AG09309 (cell line): Measurements from ENCODE around the gene S100A8.
"Not testable (repeated sequence)": the region's sequence is repeated elsewhere in the genome, so short reads cannot be mapped to it uniquely, and the experiment has no call there.

Source experiments
- DNase-seq: peaks from one replicate; pipeline ENCODE4 v3.0.0-alpha.2; 2010; ENCODE audit warnings: low read depth
- H3K4me3 ChIP-seq: 2 replicates; pipeline ENCODE4 v1.5.1; 2011; ENCODE audit warnings: mild to moderate bottlenecking, low read depth, low read length, moderate library complexity; ENCODE audit not compliant: control insufficient read depth
- CTCF ChIP-seq: IDR thresholded peaks from 2 replicates; pipeline ENCODE4 v1.5.1; 2011; ENCODE audit warnings: mild to moderate bottlenecking, low read depth, low read length, inconsistent platforms; ENCODE audit not compliant: insufficient read depth, control insufficient read depth; ENCODE audit errors: missing control alignments

S100A8 gene

GRCh38 chr1:153417136-153417888, 26.4 kb upstream of the S100A8 start:
- no peak for TF ChIP-seq CTCF
- no peak overlapping the region for H3K4me3 ChIP-seq
- no peak for DNase-seq

GRCh38 chr1:153415850-153416570, 25.1 kb upstream of the S100A8 start, which contains the start of gene S100A7A:
Gene S100A7A (plus strand): TSS chr1:153416520. CDS start chr1:153418083, 1,563 bp downstream.
- no peak within 1 kb of the TSS for H3K4me3 ChIP-seq
- DNase-seq = no peak
- no peak for TF ChIP-seq CTCF

- not testable (repeated sequence) for H3K4me3 ChIP-seq, DNase-seq
Measured at GRCh38 chr1:153413961-153414360, 23.1 kb upstream of the S100A8 start.

- H3K4me3 ChIP-seq, DNase-seq: not testable (repeated sequence)
Measured at GRCh38 chr1:153407274-153407673, 16.4 kb upstream of the S100A8 start.

- not testable (repeated sequence) for DNase-seq, H3K4me3 ChIP-seq
Measured at GRCh38 chr1:153405825-153406599, 15.1 kb upstream of the S100A8 start.

- no peak for DNase-seq
- TF ChIP-seq CTCF = peak; percentile 45
- H3K4me3 ChIP-seq = no peak overlapping the region
Measured at GRCh38 chr1:153404768-153405167, 13.9 kb upstream of the S100A8 start.

GRCh38 chr1:153404086-153404635, 13.3 kb upstream of the S100A8 start:
- H3K4me3 ChIP-seq = no peak overlapping the region
- TF ChIP-seq CTCF = no peak
- DNase-seq = no peak
